Raji (cell line): ENCODE measurements around the gene RPS8.

Source experiments
- POLR2A ChIP-seq: IDR thresholded peaks from 2 replicates; pipeline ENCODE4 v1.6.1; 2011; ENCODE audit warnings: low read depth, low read length, control low read depth; ENCODE audit not compliant: insufficient read depth

RPS8 gene

DNA sequence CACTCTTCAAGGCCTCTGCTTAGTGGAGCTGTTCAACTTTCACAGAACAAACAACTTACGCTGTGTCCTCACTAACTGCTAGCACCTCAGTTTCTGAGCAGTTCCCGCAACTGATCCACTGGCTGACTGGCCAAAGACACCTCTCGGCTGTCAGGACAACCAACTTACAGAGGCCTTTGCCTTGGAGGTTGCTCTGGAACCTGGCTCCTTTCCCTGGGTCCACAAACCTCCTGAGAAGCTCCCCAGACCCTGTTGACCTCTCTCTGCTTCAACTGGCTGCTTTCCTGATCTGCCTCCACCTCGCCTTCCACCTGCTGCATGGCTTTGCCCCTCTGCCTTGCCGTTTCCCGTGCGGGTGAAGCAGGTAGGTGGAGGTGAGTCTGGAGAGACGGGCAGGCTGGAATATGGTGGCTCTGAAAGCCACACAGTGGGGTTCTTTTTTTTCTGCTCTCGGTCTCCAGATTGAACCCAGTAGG lies 45.9 kb downstream of the RPS8 start:
- no peak for TF ChIP-seq POLR2A

DNA sequence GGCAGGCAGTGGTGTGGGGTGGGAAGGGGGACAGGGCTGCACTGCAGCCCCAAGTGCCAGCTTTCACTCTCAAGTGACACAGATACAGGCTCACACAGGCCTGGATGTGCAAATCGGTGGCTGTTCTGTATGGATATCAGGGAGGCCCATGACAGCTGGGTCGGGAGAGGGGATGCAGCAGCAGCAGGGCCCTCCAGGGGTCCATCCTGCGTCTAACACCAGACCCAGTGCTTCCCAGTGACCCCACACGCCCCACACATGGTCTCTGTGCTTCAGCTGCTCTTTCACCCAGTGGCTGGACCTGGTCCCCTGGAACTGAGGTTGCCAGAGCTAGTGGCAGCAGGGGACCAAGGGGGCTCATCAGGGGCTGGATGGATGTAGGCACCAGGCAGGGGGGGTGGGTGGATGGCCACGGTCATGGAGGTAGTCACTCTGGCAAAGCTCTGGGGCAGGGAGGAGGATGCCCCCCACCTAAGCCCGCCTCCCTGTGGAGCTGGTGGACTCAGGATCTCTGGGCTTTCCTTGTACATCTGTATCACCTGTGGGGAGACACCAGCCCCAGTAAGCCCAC lies 46.9 kb downstream of the RPS8 start:
- no peak for TF ChIP-seq POLR2A

DNA sequence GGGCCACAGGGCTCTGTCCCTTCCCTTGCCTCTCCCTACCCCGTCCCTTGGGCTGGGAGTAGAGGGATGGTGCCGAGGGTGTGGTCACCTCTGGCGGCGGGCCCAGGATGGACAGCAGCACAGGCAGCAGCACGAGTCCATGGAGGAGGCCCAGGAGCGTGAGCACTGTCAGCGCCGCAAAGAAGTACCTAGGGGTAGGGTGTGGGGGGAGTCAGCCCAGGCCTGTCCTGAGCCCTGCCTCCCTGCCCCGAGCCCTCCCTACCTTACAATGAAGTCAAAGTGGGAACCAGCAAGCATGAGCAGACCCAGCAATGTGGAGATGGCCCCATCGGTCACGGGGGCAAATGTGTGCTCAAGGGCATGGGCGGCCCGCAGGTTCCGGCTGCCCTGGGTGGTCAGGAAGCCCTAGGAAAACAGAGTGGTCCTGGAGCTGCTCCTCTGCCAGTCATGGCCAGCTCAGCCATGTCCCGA lies 47.7 kb downstream of the RPS8 start:
- TF ChIP-seq POLR2A: no peak

DNA sequence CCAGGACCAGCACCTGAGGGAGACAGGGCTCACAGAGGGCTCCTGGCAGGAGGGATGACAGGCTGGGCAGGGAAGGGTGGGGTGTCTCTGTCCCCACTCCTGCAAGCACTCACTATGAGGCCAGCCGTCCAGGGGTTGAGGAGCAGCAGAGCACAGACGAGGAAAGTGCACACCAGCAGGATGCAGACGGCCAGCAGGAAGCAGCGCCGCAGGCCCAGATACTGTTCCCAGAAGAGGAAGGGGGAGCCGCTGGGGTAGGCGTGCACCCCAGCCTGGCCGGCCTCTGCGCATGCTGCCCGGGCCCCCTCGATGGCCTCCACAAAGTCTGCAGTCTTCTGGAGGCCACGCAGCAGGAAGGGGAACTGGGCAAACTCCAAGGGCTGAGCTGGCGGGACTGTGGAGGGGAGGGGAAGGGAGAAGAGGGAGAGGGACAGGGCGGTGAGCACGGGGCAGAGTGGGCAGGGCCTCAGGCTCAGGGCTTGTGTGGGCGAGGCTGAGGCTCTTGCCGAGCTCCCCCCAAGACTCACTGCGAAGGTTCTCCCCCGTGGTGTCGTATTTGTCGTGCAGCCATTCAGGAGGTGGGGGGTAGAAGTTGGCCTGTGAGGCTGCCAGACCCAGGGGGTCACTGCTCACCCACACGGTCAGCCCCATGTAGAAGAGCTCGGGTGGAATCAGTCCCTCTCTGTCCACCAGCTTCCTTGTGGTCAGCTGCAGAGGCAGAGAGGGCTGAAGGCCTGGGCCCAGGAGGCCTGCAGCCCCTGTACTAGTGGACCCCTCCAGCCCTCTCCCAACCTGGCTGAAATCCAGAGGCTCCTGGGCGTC lies 51.2 kb downstream of the RPS8 start:
- no peak for TF ChIP-seq POLR2A

DNA sequence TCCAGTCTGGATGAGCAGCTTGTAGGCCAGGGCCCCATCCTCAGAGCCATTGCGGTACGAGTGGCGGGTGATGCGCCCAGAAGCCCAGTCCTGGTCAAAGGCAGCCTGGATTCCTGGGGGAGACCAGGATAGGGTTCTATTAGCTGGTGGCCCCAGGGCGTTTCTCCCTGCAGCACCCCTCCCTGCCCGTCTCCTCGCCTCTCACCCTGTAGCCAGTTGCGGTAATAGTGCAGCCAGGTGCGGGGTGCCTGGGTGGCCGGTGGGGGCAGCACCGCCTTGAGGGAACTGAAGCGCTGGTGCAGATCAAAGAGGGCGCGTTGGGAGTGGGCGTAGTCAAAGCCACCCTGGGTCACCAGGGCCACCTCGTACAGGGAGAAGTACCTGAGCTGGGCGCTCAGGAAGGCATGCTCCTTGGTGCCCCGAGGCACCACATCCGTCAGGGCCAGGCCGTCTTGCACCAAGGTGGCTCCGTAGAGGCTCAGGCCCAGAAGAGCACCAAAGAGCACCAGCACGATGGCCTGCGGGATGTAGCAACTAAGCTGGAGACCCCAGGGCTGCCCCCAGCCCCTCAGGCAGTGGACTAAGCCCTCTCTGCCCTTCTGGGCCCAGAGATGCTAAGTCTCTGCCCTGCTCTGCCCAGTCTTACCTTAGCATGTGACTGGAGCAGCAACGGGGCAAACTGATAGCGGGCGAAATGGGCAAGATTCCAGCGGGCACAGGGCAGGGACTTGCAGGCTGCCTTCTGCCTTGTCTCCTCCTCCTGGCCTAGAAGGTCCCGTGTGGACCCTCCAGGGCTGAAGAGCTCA lies 52.1 kb downstream of the RPS8 start:
- TF ChIP-seq POLR2A: no peak

DNA sequence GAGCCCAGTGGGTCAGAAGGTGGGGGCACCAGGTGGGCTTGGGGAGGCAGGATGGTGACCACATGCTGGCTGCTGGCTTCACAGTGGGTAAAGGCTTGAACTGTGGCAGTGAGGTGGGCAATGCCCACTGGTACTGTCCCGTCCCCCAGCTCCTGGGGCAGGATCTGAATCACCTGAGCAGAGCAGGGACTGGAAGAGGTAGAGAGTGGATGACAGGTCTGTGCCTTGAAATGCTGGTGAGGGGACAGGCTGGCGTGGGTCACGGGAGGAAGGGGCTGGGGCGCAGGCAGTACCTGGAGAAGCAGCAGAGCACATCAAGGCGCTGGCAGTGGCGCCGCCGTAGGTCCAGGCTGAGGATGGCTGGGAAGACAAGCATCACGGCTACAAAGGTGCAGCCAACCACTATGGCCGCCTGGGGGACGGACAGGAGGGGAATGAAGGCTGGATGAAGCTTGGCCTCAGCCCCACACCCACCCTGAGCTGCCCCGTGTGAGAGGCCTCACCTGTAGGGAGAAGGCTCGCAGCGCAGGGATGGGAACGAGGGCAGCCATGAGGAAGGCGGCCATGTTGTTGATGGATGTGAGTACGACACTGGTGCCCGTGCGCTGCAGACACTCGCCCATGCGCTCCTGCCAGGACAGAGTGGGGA lies 52.8 kb downstream of the RPS8 start:
- TF ChIP-seq POLR2A: no peak
